Astrocyte (in vitro differentiated cells and primary cell): ENCODE data around the gene ANXA2. TPM values are rescaled to one million over a fixed set of nuclear protein-coding genes. Genes with fewer than 3 reads are reported as not detected.
A peak's percentile ranks its signal among the peaks of the same experiment; 100 is the strongest.

Experiments
- DNase-seq: peaks from one replicate; pipeline ENCODE4 v3.0.0-alpha.2; 2010; ENCODE audit warnings: low read depth
- FAIRE-seq: peaks from 2 replicates; lab custom pipeline; 2011; peaks lifted over from hg19 to GRCh38; lab: Jason Lieb, UNC
- H2AFZ ChIP-seq: 2 replicates; pipeline ENCODE4 v1.6.0; 2012; ENCODE audit warnings: low read depth, low read length, inconsistent platforms
- H3K27ac ChIP-seq: 2 replicates; pipeline ENCODE4 v1.5.1; 2011; ENCODE audit warnings: low read depth, low read length, inconsistent platforms
- H3K27me3 ChIP-seq: 2 replicates; pipeline ENCODE4 v1.6.0; 2011; ENCODE audit warnings: low read length, inconsistent platforms; ENCODE audit not compliant: insufficient read depth
- H3K36me3 ChIP-seq: 2 replicates; pipeline ENCODE4 v1.5.1; 2011; ENCODE audit warnings: low read length, inconsistent platforms; ENCODE audit not compliant: insufficient read depth
- H3K4me1 ChIP-seq: 2 replicates; pipeline ENCODE4 v1.5.1; 2011; ENCODE audit warnings: low read length, inconsistent platforms; ENCODE audit not compliant: insufficient read depth
- H3K4me2 ChIP-seq: 2 replicates; pipeline ENCODE4 v1.6.0; 2012; ENCODE audit warnings: low read length, inconsistent platforms
- H3K4me3 ChIP-seq: 2 replicates; pipeline ENCODE4 v1.5.1; 2011; ENCODE audit warnings: low read depth, mild to moderate bottlenecking, low read length, inconsistent platforms; ENCODE audit not compliant: insufficient read depth
- H3K79me2 ChIP-seq: 2 replicates; pipeline ENCODE4 v1.6.0; 2012; ENCODE audit warnings: mild to moderate bottlenecking, low read length, inconsistent platforms; ENCODE audit not compliant: insufficient read depth
- H3K9ac ChIP-seq: 2 replicates; pipeline ENCODE4 v1.6.0; 2012; ENCODE audit warnings: mild to moderate bottlenecking, low read length, inconsistent platforms
- H3K9me3 ChIP-seq: 2 replicates; pipeline ENCODE4 v1.5.1; 2012; ENCODE audit warnings: low read depth, mild to moderate bottlenecking, low read length, inconsistent platforms; ENCODE audit not compliant: insufficient read depth
- H4K20me1 ChIP-seq: 2 replicates; pipeline ENCODE4 v1.6.0; 2012; ENCODE audit warnings: low read length, inconsistent platforms; ENCODE audit not compliant: insufficient read depth
- H3K27ac Mint-ChIP-seq: one replicate; pipeline ENCODE4 v1.8.0; 2021; ENCODE audit warnings: mild to moderate bottlenecking, mixed read lengths; ENCODE audit not compliant: unreplicated experiment
- H3K27me3 Mint-ChIP-seq: one replicate; pipeline ENCODE4 v1.8.0; 2021; ENCODE audit warnings: low read depth, mixed read lengths; ENCODE audit not compliant: unreplicated experiment
- H3K36me3 Mint-ChIP-seq: one replicate; pipeline ENCODE4 v1.8.0; 2021; ENCODE audit warnings: low read depth, mixed read lengths; ENCODE audit not compliant: unreplicated experiment
- H3K4me1 Mint-ChIP-seq: one replicate; pipeline ENCODE4 v1.8.0; 2021; ENCODE audit warnings: low read depth, mixed read lengths; ENCODE audit not compliant: unreplicated experiment
- H3K4me3 Mint-ChIP-seq: one replicate; pipeline ENCODE4 v1.8.0; 2021; ENCODE audit warnings: mild to moderate bottlenecking, moderate library complexity, mixed read lengths; ENCODE audit not compliant: unreplicated experiment
- H3K9me3 Mint-ChIP-seq: one replicate; pipeline ENCODE4 v1.8.0; 2021; ENCODE audit warnings: mild to moderate bottlenecking, mixed read lengths; ENCODE audit not compliant: unreplicated experiment
- EZH2 ChIP-seq: IDR thresholded peaks from 2 replicates; pipeline ENCODE4 v1.6.1; 2012; ENCODE audit warnings: mild to moderate bottlenecking, low read length, inconsistent platforms; ENCODE audit not compliant: insufficient read depth
- total RNA-seq: library from RNA; stranded (reverse); gene quantifications from 2 replicates; pipeline ENCODE4 v1.2.1, GENCODE V29; 2021
- TF ChIP-seq, protein P1 (sequence below): IDR thresholded peaks from 2 replicates; pipeline ENCODE4 v1.5.1; 2011; ENCODE audit warnings: low read depth, mild to moderate bottlenecking, inconsistent platforms, low read length, moderate library complexity; ENCODE audit not compliant: insufficient read depth

ANXA2 gene
- total RNA-seq, 1 donor from 2014 or later = 2,599 TPM

- Mint-ChIP-seq H3K9me3 (no peaks in the 10 kb centered on the region), H3K27me3 (no peaks in the 10 kb centered on the region), H3K4me1 (peaks cover 61% of the 10 kb centered on the region), H3K4me3 (no peak overlapping the region), H3K27ac (no peak overlapping the region), H3K36me3 (peaks cover 20% of the 10 kb centered on the region)
- peak overlapping the region; percentile 99 for H3K27ac ChIP-seq
- no peaks in the 10 kb centered on the region for H3K27me3 ChIP-seq
- DNase-seq (peak; percentile 71), FAIRE-seq (no peak)
- peaks cover 61% of the 10 kb centered on the region for H3K36me3 ChIP-seq
- H3K4me3 ChIP-seq = no peak overlapping the region
- peak overlapping the region; percentile 59 for H3K9ac ChIP-seq
- peaks cover 94% of the 10 kb centered on the region for H3K79me2 ChIP-seq
- H2AFZ ChIP-seq = no peak overlapping the region
- H3K4me2 ChIP-seq = peak overlapping the region; percentile 40
- H3K4me1 ChIP-seq = peaks cover 72% of the 10 kb centered on the region
- H3K9me3 ChIP-seq = no peaks in the 10 kb centered on the region
- TF ChIP-seq, protein P1, sequence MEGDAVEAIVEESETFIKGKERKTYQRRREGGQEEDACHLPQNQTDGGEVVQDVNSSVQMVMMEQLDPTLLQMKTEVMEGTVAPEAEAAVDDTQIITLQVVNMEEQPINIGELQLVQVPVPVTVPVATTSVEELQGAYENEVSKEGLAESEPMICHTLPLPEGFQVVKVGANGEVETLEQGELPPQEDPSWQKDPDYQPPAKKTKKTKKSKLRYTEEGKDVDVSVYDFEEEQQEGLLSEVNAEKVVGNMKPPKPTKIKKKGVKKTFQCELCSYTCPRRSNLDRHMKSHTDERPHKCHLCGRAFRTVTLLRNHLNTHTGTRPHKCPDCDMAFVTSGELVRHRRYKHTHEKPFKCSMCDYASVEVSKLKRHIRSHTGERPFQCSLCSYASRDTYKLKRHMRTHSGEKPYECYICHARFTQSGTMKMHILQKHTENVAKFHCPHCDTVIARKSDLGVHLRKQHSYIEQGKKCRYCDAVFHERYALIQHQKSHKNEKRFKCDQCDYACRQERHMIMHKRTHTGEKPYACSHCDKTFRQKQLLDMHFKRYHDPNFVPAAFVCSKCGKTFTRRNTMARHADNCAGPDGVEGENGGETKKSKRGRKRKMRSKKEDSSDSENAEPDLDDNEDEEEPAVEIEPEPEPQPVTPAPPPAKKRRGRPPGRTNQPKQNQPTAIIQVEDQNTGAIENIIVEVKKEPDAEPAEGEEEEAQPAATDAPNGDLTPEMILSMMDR = no peak
- no peak for TF ChIP-seq EZH2
- H4K20me1 ChIP-seq = peaks cover 90% of the 10 kb centered on the region
These were observed 13.7 kb downstream of the ANXA2 start for GRCh38 chr15:60384053-60384452.

DNA sequence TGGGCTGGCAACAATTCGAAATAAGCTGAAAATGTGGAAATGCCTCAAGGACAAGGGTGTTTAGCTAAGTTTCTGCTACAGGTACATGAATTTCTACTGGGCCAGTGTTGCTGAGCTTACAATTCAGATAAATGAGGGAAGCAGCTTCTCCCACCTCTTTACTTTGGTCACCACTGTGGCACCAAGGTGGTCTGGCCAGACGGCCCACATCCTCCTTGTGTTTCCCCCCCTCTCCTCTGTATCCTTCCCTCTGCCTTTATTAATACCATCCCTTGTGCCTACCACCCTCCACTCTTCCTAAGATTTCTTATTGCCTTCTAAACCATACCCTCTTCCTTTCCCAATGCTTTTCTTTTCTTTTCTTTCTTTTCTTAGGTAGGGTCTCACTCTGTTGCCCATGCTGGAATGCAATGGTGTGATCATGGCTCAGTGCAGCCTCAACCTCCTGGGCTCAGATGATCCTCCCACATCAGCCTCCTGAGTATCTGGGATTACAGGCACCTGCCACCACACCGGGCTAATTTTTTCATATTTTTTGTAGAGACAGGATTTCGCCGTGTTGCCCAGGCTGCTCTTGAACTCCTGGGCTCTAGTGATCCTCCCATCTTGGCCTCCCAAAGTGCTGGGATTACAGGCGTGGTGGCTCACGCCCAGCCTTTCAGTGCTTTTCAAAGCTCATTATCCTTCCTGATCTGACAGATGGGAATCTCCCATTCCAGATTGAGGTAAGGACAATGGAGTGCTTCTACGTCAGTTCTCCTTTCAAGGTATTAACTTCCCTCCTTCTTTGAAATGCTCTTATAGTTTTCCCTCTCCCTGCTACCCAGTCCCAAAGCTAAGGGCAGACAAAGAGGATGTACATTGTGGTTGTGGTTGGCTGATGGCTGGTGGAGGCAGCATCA, 14.8 kb downstream of the ANXA2 start:
- peaks cover 79% of the 10 kb centered on the region for H3K4me1 ChIP-seq
- no peaks in the 10 kb centered on the region for H3K27me3 ChIP-seq
- H3K9me3 ChIP-seq = no peaks in the 10 kb centered on the region
- peaks cover 90% of the 10 kb centered on the region for H3K79me2 ChIP-seq
- peak overlapping the region; percentile 99 for H3K27ac ChIP-seq
- peaks cover 62% of the 10 kb centered on the region for H3K36me3 ChIP-seq
- no peak overlapping the region for H2AFZ ChIP-seq
- peak overlapping the region; percentile 53 for H3K27ac Mint-ChIP-seq
- peak overlapping the region; percentile 34 for H3K4me2 ChIP-seq
- no peak for FAIRE-seq
- peaks cover 80% of the 10 kb centered on the region for H4K20me1 ChIP-seq
- H3K27me3 Mint-ChIP-seq = no peaks in the 10 kb centered on the region
- peak overlapping the region; percentile 68 for H3K4me3 Mint-ChIP-seq
- no peak for DNase-seq
- peaks cover 57% of the 10 kb centered on the region for H3K4me1 Mint-ChIP-seq
- H3K9ac ChIP-seq = peak overlapping the region; percentile 59
- TF ChIP-seq EZH2 = no peak
- TF ChIP-seq, protein P1 = no peak
- H3K4me3 ChIP-seq = no peak overlapping the region
- no peaks in the 10 kb centered on the region for H3K9me3 Mint-ChIP-seq
- peaks cover 21% of the 10 kb centered on the region for H3K36me3 Mint-ChIP-seq
